ENCODE results near the gene RAB31. TPM values are rescaled to one million over a fixed set of nuclear protein-coding genes. Genes with fewer than 3 reads are reported as not detected.

The RAB31 gene
- total RNA-seq, 1 experiment from 2014 or later = 32.9 TPM

DNA sequence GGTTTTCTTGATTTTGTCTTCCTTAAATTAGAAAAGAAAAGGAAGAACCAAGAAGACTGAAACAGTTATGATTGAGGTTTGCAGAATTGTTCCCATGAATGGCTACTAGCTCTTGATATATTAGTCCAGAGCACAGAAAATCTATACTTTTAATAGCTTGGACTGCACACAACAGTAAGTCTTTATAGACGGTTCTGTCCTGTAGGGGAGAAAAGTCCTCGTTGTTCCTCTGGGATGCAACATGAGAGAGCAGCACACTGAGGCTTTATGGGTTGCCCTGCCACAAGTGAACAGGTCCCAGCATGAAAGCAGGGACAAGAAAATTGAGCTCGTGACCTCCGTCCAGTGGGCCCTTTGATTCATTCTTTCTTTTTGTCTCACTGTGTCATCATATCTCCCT lies 41.5 kb downstream of the RAB31 start (continued):
- TF ChIP-seq, protein P1, sequence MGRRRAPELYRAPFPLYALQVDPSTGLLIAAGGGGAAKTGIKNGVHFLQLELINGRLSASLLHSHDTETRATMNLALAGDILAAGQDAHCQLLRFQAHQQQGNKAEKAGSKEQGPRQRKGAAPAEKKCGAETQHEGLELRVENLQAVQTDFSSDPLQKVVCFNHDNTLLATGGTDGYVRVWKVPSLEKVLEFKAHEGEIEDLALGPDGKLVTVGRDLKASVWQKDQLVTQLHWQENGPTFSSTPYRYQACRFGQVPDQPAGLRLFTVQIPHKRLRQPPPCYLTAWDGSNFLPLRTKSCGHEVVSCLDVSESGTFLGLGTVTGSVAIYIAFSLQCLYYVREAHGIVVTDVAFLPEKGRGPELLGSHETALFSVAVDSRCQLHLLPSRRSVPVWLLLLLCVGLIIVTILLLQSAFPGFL (CRISPR knock-in tag; IDR thresholded peaks at IDR 0.05; ENCODE audit: borderline replicate concordance) = no peak
- TF ChIP-seq ATF1 (CRISPR knock-in tag; IDR thresholded peaks at IDR 0.05) = no peak
- TF ChIP-seq, protein P2, sequence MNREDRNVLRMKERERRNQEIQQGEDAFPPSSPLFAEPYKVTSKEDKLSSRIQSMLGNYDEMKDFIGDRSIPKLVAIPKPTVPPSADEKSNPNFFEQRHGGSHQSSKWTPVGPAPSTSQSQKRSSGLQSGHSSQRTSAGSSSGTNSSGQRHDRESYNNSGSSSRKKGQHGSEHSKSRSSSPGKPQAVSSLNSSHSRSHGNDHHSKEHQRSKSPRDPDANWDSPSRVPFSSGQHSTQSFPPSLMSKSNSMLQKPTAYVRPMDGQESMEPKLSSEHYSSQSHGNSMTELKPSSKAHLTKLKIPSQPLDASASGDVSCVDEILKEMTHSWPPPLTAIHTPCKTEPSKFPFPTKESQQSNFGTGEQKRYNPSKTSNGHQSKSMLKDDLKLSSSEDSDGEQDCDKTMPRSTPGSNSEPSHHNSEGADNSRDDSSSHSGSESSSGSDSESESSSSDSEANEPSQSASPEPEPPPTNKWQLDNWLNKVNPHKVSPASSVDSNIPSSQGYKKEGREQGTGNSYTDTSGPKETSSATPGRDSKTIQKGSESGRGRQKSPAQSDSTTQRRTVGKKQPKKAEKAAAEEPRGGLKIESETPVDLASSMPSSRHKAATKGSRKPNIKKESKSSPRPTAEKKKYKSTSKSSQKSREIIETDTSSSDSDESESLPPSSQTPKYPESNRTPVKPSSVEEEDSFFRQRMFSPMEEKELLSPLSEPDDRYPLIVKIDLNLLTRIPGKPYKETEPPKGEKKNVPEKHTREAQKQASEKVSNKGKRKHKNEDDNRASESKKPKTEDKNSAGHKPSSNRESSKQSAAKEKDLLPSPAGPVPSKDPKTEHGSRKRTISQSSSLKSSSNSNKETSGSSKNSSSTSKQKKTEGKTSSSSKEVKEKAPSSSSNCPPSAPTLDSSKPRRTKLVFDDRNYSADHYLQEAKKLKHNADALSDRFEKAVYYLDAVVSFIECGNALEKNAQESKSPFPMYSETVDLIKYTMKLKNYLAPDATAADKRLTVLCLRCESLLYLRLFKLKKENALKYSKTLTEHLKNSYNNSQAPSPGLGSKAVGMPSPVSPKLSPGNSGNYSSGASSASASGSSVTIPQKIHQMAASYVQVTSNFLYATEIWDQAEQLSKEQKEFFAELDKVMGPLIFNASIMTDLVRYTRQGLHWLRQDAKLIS (CRISPR knock-in tag; IDR thresholded peaks at IDR 0.05; ENCODE audit: borderline replicate concordance) = no peak
- TF ChIP-seq, protein P3, sequence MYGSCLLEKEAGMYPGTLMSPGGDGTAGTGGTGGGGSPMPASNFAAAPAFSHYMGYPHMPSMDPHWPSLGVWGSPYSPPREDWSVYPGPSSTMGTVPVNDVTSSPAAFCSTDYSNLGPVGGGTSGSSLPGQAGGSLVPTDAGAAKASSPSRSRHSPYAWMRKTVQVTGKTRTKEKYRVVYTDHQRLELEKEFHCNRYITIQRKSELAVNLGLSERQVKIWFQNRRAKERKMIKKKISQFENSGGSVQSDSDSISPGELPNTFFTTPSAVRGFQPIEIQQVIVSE (CRISPR knock-in tag; IDR thresholded peaks at IDR 0.05; ENCODE audit: borderline replicate concordance) = no peak

DNA sequence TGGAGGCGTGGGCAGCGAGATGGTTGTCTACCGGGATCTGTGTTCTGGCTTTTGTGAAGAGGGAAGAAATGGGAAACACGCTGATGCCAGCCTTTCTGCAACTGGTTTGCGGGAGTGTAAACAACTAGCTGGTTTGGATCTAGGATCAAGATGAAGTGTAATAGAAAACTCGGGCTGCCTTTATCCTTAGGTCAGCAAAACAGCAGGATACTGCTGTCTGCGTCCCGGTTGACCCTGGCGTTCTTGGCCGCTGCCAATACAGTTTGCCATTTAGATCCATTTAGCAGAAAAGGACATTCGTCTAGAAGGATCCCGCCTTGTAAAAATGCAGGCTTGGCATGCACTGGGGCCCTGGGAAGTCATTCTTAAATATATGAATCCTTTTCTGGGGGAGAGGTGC lies 42.0 kb downstream of the RAB31 start:
- ChIA-PET POLR2A (no interaction called here), CTCF (no interaction called here)
- DNase-seq (ENCODE audit: low spot score) (no peak), ATAC-seq (no peak)
- no peak overlapping the region for H3K27ac Mint-ChIP-seq
- H3K36me3 Mint-ChIP-seq = no peaks in the 10 kb centered on the region
- TF ChIP-seq TP53 (CRISPR knock-in tag; IDR thresholded peaks at IDR 0.05) = no peak
- H3K9me3 Mint-ChIP-seq = no peaks in the 10 kb centered on the region
- no peak overlapping the region for H3K4me3 Mint-ChIP-seq
- no peaks in the 10 kb centered on the region for H3K27me3 Mint-ChIP-seq (ENCODE audit: low read depth)
- no peaks in the 10 kb centered on the region for H3K4me1 Mint-ChIP-seq

DNA sequence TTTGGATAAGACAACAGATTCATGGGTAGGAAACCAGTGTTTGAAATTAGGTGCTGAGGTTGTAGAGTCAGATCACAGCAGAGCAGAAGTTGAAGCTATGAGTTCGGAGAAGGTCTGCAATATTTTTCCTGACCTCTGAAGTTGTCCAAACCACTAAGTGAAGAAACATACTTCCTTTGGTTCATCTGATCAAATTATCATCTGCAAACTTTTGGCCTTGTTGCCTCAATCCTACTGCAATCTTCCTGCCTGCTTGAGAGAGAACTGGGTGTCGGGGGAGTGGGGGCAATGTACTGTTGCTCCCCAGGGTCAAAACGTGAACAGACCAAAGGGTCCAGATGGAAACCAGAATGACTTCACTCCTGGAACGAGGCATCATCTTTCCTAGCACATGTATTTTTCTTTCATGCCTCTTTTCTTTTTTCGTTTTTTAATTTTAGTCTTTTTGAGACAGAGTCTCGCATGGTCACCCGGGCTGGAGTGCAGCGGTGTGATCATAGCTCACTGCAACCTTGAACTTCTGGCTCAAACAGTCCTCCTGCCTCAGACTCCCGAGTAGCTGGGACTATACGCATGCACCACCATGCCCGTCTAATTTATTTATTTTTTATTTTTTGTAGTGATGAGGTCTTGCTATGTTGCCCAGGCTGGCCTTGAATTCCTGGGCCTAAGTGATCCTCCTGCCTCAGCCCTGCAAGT lies 42.7 kb downstream of the RAB31 start:
- ChIA-PET CTCF (interaction anchor here (1.3 kb wide), 1 partner anchor 10 kb away, joined by 3 read pairs; no protein-coding TSS in a partner anchor), POLR2A (no interaction called here)
- DNase-seq (ENCODE audit: low spot score) = no peak
- Mint-ChIP-seq H3K4me1 (no peaks in the 10 kb centered on the region), H3K36me3 (no peaks in the 10 kb centered on the region), H3K27me3 (ENCODE audit: low read depth) (no peaks in the 10 kb centered on the region), H3K27ac (no peak overlapping the region), H3K4me3 (no peak overlapping the region), H3K9me3 (no peaks in the 10 kb centered on the region)
- TF ChIP-seq, protein P4, sequence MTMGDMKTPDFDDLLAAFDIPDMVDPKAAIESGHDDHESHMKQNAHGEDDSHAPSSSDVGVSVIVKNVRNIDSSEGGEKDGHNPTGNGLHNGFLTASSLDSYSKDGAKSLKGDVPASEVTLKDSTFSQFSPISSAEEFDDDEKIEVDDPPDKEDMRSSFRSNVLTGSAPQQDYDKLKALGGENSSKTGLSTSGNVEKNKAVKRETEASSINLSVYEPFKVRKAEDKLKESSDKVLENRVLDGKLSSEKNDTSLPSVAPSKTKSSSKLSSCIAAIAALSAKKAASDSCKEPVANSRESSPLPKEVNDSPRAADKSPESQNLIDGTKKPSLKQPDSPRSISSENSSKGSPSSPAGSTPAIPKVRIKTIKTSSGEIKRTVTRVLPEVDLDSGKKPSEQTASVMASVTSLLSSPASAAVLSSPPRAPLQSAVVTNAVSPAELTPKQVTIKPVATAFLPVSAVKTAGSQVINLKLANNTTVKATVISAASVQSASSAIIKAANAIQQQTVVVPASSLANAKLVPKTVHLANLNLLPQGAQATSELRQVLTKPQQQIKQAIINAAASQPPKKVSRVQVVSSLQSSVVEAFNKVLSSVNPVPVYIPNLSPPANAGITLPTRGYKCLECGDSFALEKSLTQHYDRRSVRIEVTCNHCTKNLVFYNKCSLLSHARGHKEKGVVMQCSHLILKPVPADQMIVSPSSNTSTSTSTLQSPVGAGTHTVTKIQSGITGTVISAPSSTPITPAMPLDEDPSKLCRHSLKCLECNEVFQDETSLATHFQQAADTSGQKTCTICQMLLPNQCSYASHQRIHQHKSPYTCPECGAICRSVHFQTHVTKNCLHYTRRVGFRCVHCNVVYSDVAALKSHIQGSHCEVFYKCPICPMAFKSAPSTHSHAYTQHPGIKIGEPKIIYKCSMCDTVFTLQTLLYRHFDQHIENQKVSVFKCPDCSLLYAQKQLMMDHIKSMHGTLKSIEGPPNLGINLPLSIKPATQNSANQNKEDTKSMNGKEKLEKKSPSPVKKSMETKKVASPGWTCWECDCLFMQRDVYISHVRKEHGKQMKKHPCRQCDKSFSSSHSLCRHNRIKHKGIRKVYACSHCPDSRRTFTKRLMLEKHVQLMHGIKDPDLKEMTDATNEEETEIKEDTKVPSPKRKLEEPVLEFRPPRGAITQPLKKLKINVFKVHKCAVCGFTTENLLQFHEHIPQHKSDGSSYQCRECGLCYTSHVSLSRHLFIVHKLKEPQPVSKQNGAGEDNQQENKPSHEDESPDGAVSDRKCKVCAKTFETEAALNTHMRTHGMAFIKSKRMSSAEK (CRISPR knock-in tag; IDR thresholded peaks at IDR 0.05; ENCODE audit: borderline replicate concordance) = no peak
- TF ChIP-seq ATF1 (CRISPR knock-in tag; IDR thresholded peaks at IDR 0.05) = no peak
- no peak for TF ChIP-seq CBFB (CRISPR knock-in tag; IDR thresholded peaks at IDR 0.05; ENCODE audit: low read depth)
- TF ChIP-seq FOXK1 (CRISPR knock-in tag; IDR thresholded peaks at IDR 0.05) = no peak
- no peak for TF ChIP-seq TP53 (CRISPR knock-in tag; IDR thresholded peaks at IDR 0.05)
- no peak for ATAC-seq

Measured in WTC11 (cell line).